WI38 (cell line): ENCODE measurements around the gene RABEP1.

Experiments used
- H3K4me3 ChIP-seq: 2 replicates; pipeline ENCODE4 v1.5.1; 2011; ENCODE audit warnings: low read depth, mild to moderate bottlenecking, control low read depth, low read length
- TF ChIP-seq, protein P1 (sequence below): IDR thresholded peaks from 2 replicates; pipeline ENCODE4 v1.5.1; 2012; ENCODE audit warnings: low read depth, mild to moderate bottlenecking, control low read depth, low read length

The RABEP1 gene

GRCh38 chr17:5391678-5392077 lies 109.6 kb downstream of the RABEP1 start:
- no peak overlapping the region for H3K4me3 ChIP-seq
- TF ChIP-seq, protein P1, sequence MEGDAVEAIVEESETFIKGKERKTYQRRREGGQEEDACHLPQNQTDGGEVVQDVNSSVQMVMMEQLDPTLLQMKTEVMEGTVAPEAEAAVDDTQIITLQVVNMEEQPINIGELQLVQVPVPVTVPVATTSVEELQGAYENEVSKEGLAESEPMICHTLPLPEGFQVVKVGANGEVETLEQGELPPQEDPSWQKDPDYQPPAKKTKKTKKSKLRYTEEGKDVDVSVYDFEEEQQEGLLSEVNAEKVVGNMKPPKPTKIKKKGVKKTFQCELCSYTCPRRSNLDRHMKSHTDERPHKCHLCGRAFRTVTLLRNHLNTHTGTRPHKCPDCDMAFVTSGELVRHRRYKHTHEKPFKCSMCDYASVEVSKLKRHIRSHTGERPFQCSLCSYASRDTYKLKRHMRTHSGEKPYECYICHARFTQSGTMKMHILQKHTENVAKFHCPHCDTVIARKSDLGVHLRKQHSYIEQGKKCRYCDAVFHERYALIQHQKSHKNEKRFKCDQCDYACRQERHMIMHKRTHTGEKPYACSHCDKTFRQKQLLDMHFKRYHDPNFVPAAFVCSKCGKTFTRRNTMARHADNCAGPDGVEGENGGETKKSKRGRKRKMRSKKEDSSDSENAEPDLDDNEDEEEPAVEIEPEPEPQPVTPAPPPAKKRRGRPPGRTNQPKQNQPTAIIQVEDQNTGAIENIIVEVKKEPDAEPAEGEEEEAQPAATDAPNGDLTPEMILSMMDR: no peak

- TF ChIP-seq, protein P1: no peak
- H3K4me3 ChIP-seq: no peak overlapping the region
Observed at GRCh38 chr17:5396612-5397011, 114.5 kb downstream of the RABEP1 start.

DNA sequence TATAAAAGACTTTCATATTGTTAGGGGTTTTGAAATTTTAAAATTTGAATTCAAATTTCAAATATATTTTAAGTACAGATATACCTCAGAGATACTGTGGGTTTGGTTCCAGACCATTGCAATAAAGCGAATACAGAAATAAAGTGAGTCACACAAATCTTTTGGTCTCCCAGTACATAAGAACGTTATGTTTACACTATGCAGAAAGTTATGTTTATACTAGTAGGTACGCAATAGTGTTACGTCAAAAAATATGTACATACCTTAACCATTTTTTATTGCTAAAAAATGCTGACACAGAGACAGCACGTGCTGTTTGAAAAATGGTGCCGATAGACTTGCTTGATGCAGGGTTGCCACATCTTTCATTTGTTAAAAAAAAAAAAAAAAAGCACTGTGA lies 117.7 kb downstream of the RABEP1 start:
- TF ChIP-seq, protein P1: no peak
- H3K4me3 ChIP-seq: no peak overlapping the region

DNA sequence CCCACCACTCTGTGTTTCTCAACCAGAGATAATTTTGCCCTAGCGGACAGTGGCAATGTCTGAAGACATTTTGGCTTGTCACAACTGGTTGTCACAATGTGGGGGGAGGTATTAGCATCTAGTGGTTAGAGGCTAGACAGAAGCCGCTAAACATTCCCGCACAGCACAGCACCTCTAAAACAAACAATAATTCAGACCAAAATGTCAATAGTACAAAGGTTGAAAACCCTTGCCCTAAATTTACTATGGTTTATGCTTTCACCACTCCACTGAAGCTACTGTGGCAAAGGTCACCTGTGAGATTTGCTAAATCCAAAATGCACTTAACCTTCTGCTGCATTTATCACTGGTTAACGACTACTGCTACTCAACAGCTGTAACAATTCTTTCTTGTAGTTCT lies 123.3 kb downstream of the RABEP1 start:
- TF ChIP-seq, protein P1: no peak
- no peak overlapping the region for H3K4me3 ChIP-seq

- no peak overlapping the region for H3K4me3 ChIP-seq
- TF ChIP-seq, protein P1: no peak
Observed at GRCh38 chr17:5408186-5408585, 126.1 kb downstream of the RABEP1 start.

DNA sequence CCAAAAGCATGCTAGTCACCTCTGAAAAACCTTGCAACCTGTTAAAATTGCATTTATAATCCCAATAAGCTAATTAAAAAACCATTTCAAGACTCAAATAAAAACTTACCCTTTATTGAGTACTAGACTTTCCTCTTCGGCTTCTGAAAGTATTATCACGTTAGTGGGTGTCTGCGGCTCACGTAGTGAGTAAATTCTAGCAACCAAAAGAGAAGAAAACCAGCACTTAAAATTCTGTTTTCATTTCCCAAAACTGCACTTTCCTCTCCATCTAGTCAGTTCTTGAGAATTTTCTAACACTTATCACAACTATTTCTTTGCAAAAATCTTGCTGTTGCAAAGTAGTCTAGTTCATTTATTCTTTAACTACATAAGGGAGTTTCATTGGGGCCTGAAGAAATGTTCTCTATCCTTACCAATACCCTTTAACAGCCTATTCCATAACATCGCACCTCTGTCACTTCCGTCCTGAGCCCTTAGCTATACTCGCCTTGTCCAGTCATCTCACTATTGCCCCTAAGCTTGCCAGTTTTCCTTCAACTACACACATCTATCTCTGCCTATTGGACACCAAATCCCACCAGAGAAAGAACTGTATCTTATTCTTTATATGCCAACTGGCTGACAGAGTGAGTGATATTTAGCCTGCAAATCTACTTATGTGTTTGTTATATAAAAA lies 128.6 kb downstream of the RABEP1 start:
- TF ChIP-seq, protein P1: no peak

DNA sequence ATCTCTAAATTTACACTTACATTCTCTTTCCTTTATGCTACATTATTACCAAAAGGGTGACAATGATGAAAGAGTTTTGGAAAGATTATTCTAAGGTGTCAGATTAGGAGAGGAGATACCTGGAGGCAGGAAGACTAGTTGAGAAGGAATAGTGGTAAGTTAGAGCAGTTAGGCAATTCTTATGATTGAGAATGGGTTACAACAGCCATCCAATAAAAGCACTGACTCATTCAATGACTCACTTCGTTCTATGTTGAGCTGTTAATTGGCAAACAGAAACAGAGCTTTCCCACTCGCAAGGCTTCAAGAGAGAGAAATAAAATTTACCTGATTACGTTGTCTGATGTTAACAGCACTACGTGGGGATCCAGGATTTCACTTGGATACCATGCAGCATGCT lies 131.6 kb downstream of the RABEP1 start:
- H3K4me3 ChIP-seq: no peak overlapping the region
- TF ChIP-seq, protein P1: no peak

More for the DNA sequence above, 128.6 kb downstream of the RABEP1 start:
- H3K4me3 ChIP-seq: no peak overlapping the region
